ENCODE measurements around the gene TOLLIP.
A peak's percentile ranks its signal among the peaks of the same experiment; 100 is the strongest.
"Not testable (repeated sequence)": the region's sequence is repeated elsewhere in the genome, so short reads cannot be mapped to it uniquely, and the experiment has no call there.

TOLLIP gene

DNA sequence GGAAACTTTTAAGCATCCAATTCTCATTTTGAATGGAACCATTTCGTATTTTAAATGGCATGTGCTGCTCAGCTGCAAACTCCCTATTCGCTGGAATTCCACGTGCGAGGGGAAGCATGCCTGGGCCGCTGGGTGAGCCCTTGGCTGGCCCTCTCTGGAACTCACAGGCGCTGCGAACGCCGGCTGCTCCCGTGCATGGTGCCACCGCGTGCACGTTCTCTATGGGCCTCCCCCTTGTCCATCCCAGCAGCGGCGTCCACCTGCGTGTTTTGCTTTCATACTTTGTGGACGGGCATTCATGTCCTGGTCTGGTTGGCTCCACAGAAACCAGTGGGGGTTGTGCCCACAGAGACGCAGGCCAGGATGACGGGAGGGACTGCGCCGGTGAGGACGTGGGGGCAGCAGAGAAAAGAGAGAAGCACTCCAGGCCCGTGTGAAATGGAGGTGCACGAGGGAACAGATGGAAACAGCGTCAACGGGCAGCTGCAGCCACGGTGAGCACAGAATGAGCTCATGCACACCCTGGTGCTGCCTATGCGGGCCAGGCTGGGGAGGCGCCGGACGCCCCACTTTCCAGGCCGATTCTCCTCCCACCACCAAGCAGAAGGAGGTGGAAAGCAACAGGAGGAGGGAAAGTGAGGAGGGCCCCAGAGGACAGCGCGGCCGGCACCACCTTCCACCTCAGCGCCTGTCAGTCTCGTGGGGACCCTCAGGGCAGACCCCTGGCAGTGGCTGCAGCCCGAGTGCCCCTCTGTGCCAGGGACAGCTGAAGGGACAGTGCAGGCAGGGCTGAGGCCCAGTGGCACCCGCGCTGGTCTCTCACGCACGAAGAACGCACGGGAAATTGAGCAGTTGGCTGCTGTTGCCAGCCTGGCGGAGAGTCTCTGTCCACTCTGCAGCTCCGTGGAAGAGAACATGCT, 29.1 kb downstream of the TOLLIP start:
- DNase-seq = no peak

GRCh38 chr11:1279674-1280055, 29.8 kb downstream of the TOLLIP start:
- no peak for DNase-seq

GRCh38 chr11:1278766-1279673, 30.4 kb downstream of the TOLLIP start:
- DNase-seq = no peak

DNA sequence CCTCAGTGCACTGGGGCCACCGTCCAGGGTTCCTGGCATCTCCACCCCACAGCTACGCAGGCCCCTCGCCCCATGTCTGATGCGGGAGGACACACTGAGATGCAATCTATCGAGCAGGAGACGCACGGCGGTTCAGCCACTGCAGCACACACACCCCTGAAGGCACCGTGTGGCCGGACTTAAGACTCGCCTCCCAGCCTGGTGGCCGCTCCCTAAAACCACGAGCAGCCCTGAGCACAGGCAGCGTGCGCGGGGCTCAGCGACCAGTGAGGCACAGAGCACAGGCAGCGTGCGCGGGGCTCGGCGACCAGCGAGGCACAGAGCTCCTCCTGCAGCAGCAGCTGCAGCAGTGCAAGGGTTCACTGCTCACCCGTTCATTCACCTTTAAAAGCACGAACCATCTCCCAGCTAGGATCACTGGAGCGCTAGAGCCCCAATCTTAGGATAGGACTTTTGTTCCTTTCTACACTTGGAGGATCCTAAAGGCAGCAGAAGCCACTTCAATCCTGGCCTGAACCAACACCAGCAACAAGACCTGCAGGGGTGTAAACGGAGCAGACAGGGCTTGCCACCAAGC, 31.4 kb downstream of the TOLLIP start:
- DNase-seq = no peak

- DNase-seq = no peak
Measured at GRCh38 chr11:1276866-1277615, 32.4 kb downstream of the TOLLIP start.

DNA sequence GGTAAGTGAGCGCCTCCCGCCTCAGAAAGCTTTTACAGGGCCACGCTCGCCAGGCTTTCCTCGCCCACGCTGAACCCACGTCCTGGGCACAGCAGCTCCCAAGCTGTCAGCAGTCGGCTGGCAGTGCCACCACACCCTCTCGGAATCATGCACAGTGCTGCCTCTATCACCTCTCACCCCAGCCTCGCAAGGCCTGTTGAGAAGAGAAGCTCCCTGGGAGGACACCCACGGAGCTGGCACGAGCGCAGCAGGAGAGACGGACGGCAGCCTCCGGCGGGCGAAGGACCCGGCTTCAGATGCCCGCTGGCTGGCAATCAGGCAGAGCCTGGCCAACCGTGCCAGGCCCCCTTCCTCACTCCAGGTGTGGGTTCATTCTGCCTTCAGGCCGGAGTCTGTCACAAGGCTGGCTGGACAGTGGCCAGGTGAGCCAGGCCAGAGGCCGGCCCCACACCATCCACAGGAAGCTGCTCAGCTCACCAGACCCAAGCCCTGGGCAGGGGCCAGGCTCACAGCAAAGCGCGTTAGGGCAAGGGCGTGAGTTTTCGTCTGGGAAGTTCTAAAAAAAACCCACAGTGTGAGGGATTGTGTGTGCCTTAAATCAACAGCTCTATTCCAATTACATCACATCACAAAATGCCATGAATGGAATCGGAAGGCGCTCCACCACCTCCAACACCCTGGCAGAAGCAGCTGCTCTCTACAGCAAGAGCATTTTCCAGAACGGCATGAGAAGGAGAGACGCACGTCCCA, 33.2 kb downstream of the TOLLIP start:
- DNase-seq = no peak

DNA sequence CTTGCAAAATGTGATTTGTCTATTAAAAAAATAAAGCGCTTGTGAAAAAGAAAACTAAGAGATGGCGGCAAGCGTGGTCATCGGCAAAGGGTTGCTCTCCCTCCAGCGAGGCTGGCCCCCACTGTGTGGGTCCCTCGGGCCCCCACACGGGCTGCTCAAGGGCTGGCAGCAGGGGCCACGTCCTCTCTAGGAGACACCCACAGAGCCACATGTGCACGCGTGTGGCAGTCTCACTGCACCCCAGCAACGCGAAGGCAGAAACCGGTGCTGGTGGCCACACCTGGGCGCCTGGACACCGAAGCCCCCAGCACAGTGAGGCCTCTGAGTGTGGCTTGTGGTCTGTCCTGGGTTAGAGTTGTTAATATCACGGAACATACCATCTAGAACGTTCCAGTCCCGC, 34.4 kb downstream of the TOLLIP start:
- DNase-seq = no peak

GRCh38 chr11:1274501-1274900, 34.9 kb downstream of the TOLLIP start:
- DNase-seq = no peak

DNA sequence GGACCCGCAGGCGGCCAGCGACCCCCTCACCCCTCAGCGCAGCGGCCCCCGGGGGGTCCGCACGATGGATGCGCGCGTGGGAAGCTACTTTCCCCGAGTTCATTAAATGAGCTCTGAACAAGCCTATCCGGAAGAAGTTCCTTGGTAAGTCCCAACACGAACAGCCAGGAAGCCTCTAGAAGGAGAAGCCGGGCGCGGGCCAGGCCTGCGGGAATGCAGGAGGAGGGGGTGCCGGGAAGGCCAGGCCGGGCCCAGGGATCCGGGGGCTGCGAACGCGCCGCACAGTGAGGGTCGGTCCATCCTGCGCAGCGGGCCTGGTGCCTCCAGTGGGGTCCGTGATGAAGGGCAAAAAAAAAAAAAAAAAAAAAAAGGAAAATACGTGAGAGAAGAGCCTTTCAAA, 36.9 kb downstream of the TOLLIP start:
- no peak for DNase-seq

- DNase-seq = no peak
Measured at GRCh38 chr11:1271927-1272326, 37.5 kb downstream of the TOLLIP start.

DNA sequence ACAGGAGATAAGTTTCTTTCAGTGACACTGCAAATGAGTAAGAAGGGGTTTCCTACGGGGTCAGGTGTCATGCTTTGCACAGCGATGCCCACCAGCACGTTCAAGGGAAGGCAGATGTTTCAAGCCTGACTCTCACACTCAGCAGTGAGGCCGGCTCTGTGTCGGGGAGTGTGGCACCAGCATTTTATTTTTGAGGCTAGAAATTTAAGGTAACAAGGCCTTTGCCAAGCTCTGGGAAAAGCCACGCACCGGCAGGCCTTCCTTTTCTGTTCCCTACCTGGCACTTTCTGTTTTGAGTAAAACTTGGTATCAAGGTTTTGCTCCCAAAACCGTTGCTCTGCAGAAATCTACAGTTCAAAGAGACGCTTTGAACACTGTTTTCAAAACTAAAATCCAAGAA, 38.0 kb downstream of the TOLLIP start:
- no peak for DNase-seq

GRCh38 chr11:1271002-1271401, 38.4 kb downstream of the TOLLIP start:
- DNase-seq = no peak

GRCh38 chr11:1270476-1270875, 39.0 kb downstream of the TOLLIP start:
- no peak for DNase-seq

DNA sequence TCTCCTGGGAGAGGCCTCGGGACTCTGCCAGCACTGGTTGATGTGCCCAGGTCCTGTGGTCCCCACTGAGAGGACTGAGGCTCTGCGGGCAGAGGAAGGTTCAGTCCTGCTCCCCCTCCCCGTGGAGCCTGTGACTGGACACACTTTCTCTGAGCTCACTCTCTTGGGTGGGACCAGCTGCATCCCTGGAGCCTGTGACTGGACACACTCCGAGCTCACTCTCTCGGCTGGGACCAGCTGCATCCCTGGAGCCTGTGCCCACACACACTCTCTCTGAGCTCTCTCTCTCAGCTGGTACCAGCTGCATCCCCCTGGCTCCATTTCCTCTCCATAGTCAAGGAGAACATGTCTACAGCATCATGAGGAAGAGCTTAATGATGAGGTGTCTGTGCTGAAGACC, 39.5 kb downstream of the TOLLIP start:
- DNase-seq = no peak

- no peak for DNase-seq
Measured at GRCh38 chr11:1267441-1268100, 41.9 kb downstream of the TOLLIP start.

DNA sequence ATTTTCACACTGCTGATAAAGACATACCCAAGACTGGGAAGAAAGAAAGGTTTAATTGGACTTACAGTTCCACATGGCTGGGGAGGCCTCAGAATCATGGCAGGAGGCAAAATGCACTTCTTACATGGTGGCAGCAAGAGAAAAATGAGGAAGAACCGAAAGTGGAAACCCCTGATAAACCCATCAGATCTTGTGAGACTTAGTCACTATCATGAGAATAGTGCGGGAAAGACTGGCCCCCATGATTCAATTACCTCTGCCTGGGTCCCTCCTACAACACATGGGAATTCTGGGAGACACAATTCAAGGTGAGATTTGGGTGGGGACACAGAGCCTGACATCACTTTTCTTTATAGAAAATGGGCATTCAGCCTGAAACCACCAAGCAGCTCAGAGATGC, 42.5 kb downstream of the TOLLIP start:
- not testable (repeated sequence) for DNase-seq

DNA sequence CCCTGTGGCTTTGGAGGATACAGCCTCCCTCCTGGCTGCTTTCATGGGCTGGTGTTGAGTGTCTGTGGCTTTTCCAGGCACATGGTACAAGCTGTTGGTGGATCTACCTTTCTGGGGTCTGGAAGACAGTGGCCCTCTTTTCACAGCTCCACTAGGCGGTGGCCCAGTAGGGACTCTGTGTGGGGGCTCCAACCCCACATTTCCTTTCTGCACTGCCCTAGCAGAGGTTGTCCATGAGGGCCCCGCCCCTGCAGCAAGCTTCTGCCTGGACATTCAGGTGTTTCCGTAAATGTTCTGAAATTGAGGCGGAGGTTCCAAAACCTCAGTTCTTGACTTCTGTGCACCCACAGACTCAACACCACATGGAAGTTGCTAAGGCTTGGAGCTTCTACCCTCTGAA, 44.0 kb downstream of the TOLLIP start:
- DNase-seq = not testable (repeated sequence)

DNA sequence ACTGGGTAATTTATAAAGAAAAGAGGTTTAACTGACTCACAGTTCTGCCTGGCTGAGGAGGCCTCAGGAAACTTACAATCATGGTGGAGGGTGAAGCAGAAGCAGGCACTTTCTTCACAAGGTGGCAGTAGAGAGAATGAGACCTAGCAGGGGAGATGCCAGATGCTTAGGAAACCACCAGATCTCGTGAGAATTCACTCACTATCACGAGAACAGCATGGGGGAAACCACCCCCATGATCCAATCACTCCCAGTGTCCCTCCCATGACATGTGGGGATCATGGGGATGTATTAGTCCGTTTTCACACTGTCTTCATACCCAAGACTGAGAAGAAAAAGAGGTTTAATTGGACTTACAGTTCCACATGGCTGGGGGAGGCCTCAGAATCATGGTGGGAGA, 45.0 kb downstream of the TOLLIP start:
- DNase-seq = peak in 1 of 5 donors; percentile 63

- DNase-seq = peak in 1 of 5 donors; percentile 45
Measured at GRCh38 chr11:1263010-1263409, 46.4 kb downstream of the TOLLIP start.

DNA sequence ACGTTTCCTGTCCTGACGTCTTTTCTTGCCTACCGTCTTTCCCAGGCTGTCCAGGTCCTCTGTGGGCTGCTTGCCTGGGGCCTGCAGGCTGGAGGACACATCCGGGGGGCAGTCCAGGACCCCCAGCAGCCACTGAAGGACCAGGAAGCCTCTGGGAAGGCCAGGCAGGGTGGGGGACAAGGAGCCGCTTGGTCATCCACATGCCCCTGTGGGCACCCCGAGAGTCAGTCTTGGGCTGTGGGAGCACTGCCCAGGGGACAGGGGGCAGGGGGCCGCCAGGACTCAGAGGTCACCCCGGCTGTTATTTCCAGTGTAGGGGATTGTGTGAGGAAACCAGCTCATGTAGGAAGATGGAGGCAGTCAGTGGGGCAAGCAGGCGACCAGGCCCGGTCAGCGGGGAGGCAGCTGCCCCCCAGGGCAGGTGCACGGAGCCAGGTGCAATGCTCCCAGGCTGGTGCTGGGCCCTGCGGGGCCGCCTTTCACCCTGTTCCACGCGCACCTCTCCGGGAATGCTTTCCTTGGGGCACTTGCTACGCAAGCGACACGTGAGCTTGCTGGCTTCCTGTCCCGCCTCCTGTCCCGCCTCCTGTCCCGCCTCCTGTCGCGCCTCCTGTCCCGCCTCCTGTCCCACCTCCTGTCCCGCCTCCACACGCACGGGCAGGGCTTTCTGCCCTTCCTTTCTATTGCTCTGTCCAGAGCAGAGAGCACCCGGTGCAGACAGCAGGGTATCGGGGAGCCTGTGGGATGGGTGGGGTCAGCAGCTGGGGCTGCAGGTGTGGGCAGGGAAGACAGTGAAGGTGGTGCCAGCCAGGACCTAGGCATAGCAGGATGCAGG, 47.0 kb downstream of the TOLLIP start:
- peak; percentile 78 to 88 (median 79) for DNase-seq

All from T-helper 1 cell (primary cell).